Inferior parietal cortex (tissue), 1 donor: Measurements from ENCODE around the gene RPL36A.

Experiments
- DNase-seq: peaks from one replicate; pipeline ENCODE4 v3.0.0-alpha.2; 2016; ENCODE audit errors: extremely low spot score

RPL36A gene

DNA sequence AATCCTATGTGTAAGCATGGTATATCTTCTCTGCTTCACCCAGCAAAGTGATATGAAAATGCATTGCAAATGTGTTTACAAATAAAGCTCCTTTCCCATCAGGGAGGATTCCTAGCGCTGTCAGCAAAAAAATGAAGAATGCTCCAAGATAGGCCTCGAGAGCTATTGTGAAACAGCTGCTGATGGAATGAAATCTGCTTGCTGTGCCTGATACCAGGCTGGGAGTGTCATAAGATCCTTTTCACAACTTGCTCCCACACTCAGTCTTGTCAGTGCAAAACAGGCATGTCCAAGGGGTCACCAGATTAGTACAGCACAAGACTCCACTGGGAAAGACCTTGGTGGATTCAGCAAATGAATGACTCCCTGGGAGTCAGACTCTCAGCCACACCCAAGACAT is 51.3 kb downstream of the RPL36A start:
- DNase-seq, result no peak
